ENCODE results near the gene SEC31B.
A peak's percentile ranks its signal among the peaks of the same experiment; 100 is the strongest.

The SEC31B gene

DNA sequence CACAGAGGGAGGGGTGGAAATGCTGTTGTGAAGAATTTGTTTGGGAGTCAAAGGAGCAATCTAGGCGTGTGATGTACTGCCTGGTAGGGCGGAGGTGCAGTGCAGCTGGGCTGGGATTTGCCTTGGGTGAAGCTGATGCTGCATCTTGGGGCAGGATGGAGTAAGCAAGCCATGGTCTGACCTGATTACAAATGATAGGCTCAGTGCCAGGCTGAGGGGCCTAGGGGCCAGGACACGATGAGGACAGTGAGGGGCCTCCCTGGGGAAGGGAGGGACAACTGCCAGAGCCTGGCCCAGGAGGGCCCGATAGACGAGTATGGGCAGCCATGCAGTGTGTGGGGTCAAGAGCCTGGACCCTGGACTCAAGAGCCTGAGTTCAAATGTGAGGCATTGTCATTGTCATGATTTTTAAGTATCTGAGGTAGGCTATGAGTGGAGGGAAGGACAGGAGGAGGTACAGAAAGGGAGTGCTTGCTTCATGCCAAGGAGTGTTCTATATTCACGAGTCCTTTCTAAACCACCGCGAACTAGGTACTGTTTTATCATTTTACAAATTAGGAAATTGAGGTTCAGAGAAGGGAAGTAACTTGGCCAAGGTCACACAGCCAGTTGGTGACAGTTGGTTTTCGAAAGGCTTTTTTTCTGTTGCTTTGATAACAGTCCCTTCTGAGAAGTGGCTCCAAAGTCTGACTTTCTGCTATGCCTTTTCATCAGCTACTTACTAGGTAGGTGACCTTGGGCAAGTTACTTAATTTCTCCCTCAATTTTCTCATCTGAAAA, 45.7 kb upstream of the SEC31B start:
- Mint-ChIP-seq H3K27ac (no peak overlapping the region), H3K36me3 (ENCODE audit: low read depth) (no peaks in the 10 kb centered on the region), H3K27me3 (ENCODE audit: low read depth) (peaks cover 36% of the 10 kb centered on the region), H3K9me3 (no peaks in the 10 kb centered on the region), H3K4me3 (no peak overlapping the region), H3K4me1 (no peaks in the 10 kb centered on the region)
- TF ChIP-seq, protein P1, sequence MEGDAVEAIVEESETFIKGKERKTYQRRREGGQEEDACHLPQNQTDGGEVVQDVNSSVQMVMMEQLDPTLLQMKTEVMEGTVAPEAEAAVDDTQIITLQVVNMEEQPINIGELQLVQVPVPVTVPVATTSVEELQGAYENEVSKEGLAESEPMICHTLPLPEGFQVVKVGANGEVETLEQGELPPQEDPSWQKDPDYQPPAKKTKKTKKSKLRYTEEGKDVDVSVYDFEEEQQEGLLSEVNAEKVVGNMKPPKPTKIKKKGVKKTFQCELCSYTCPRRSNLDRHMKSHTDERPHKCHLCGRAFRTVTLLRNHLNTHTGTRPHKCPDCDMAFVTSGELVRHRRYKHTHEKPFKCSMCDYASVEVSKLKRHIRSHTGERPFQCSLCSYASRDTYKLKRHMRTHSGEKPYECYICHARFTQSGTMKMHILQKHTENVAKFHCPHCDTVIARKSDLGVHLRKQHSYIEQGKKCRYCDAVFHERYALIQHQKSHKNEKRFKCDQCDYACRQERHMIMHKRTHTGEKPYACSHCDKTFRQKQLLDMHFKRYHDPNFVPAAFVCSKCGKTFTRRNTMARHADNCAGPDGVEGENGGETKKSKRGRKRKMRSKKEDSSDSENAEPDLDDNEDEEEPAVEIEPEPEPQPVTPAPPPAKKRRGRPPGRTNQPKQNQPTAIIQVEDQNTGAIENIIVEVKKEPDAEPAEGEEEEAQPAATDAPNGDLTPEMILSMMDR (IDR thresholded peaks at IDR 0.05; ENCODE audit: unreplicated experiment in 3 of 3) = no peak

- peaks cover 36% of the 10 kb centered on the region for H3K27me3 Mint-ChIP-seq (ENCODE audit: low read depth)
- H3K27ac Mint-ChIP-seq = no peak overlapping the region
Measured at GRCh38 chr10:100562008-100562672, 42.5 kb upstream of the SEC31B start.

GRCh38 chr10:100561005-100561404, 41.3 kb upstream of the SEC31B start:
- Mint-ChIP-seq H3K4me3 (no peak overlapping the region), H3K27me3 (ENCODE audit: low read depth) (peaks cover 32% of the 10 kb centered on the region), H3K36me3 (ENCODE audit: low read depth) (peaks cover 7% of the 10 kb centered on the region), H3K4me1 (no peaks in the 10 kb centered on the region), H3K9me3 (no peaks in the 10 kb centered on the region), H3K27ac (no peak overlapping the region)
- TF ChIP-seq, protein P1 (IDR thresholded peaks at IDR 0.05; ENCODE audit: unreplicated experiment in 3 of 3) = no peak

More at GRCh38 chr10:100562008-100562672, 42.5 kb upstream of the SEC31B start:
- no peak overlapping the region for H3K4me3 Mint-ChIP-seq
- H3K9me3 Mint-ChIP-seq = no peaks in the 10 kb centered on the region
- H3K36me3 Mint-ChIP-seq (ENCODE audit: low read depth) = peaks cover 1% of the 10 kb centered on the region
- no peaks in the 10 kb centered on the region for H3K4me1 Mint-ChIP-seq
- TF ChIP-seq, protein P1 (IDR thresholded peaks at IDR 0.05; ENCODE audit: unreplicated experiment in 3 of 3) = peak; percentile 97 to 99 (median 99)

DNA sequence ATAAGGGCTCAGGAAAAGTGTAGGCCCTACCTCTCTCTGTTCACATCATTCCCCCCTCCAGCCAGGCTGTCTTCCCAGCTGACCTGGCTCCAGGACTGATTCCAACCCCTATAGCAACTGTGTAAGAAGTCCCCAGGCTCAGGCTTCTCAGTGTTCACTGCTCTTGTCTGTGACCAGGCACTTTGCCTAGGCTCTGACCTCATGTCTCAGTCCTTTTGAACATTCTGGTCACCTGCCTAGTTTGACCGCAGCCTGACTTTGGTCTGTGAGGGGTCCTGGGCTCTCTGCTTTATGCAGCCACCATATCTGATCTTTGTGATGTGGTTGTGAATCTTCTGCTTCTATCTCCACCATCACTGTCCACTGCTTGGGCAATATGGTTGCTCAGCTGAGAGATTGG, 40.6 kb upstream of the SEC31B start:
- Mint-ChIP-seq H3K4me3 (no peak overlapping the region), H3K36me3 (ENCODE audit: low read depth) (peaks cover 12% of the 10 kb centered on the region), H3K27ac (no peak overlapping the region), H3K9me3 (no peaks in the 10 kb centered on the region), H3K4me1 (peaks cover 4% of the 10 kb centered on the region), H3K27me3 (ENCODE audit: low read depth) (peaks cover 25% of the 10 kb centered on the region)
- TF ChIP-seq, protein P1 (IDR thresholded peaks at IDR 0.05; ENCODE audit: unreplicated experiment in 3 of 3) = no peak

- no peaks in the 10 kb centered on the region for H3K27me3 Mint-ChIP-seq (ENCODE audit: low read depth)
- H3K9me3 Mint-ChIP-seq = no peaks in the 10 kb centered on the region
- H3K4me3 Mint-ChIP-seq = no peak overlapping the region
Measured at GRCh38 chr10:100554902-100555301, 35.2 kb upstream of the SEC31B start.

More at GRCh38 chr10:100554902-100555301, 35.2 kb upstream of the SEC31B start:
- Mint-ChIP-seq H3K36me3 (ENCODE audit: low read depth) (peaks cover 21% of the 10 kb centered on the region), H3K27ac (no peak overlapping the region), H3K4me1 (peaks cover 6% of the 10 kb centered on the region)
- TF ChIP-seq, protein P1 (IDR thresholded peaks at IDR 0.05; ENCODE audit: unreplicated experiment in 3 of 3) = no peak

Measured in nephron (organoid).